Left ventricle myocardium inferior (tissue), 1 donor: ENCODE measurements around the gene GTPBP8. TPM values are rescaled to one million over a fixed set of nuclear protein-coding genes. Genes with fewer than 3 reads are reported as not detected.
"Not testable (repeated sequence)": the region's sequence is repeated elsewhere in the genome, so short reads cannot be mapped to it uniquely, and the experiment has no call there.

ENCODE experiments used
- DNase-seq: peaks from one replicate; pipeline ENCODE4 v3.0.0-alpha.2; 2020
- H3K27ac ChIP-seq: fragments of 200-600 bp; replicated peaks from 2 replicates; pipeline ENCODE4 v1.8.0; 2021
- H3K27me3 ChIP-seq: fragments of 200-600 bp; 2 replicates; pipeline ENCODE4 v1.8.0; 2021; ENCODE audit warnings: low read depth
- H3K36me3 ChIP-seq: fragments of 200-600 bp; 2 replicates; pipeline ENCODE4 v1.8.0; 2021
- H3K4me1 ChIP-seq: fragments of 200-600 bp; 2 replicates; pipeline ENCODE4 v1.8.0; 2021
- H3K4me3 ChIP-seq: fragments of 200-600 bp; 2 replicates; pipeline ENCODE4 v1.8.0; 2021; ENCODE audit warnings: mild to moderate bottlenecking, moderate library complexity
- H3K9me3 ChIP-seq: fragments of 200-600 bp; replicated peaks from 2 replicates; pipeline ENCODE4 v1.8.0; 2021
- intact Hi-C: fragments of 100-400 bp; cut with micrococcal nuclease; formaldehyde crosslinking; loops from one replicate; pipeline ENCODE4 v1.11.0; 2022
- total RNA-seq: library from RNA; stranded (reverse); fragmentation: NEBNext Ultra II Directional; extraction: Animal tissue kit (Norgen Biotek cat#: 25700); gene quantifications from one replicate; pipeline ENCODE4 v1.2.1, GENCODE V29; 2021
- TF ChIP-seq, protein P1 (sequence below): fragments of 200-600 bp; IDR thresholded peaks from 2 replicates; pipeline ENCODE4 v1.8.0; 2021; ENCODE audit warnings: antibody characterized with exemption, mild to moderate bottlenecking, borderline replicate concordance
- donor health status: DM: no; HTN: yes; CAD: no; lungs with severe emphysema.

Gene GTPBP8
- total RNA-seq, 1 donor from 2014 or later, result 28.5 TPM

DNA sequence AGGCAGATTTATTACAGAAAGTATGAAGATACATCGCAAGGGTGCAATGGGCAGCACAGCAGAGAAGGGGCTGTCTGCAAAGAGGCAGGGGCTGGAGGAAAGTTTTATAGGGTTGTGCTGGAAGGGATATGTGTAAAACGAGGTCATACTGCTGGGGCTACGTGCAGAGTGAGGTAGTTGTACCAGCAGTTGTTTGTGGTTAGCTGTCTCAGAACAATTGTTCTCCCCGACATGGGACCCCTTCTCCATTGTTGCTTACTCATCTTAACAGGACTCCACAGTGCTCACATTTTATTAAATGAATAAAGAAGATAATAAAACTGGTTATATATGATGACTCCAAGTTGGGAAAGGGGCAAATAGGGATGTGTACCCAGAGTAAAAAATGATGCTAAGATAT lies 49.4 kb downstream of the GTPBP8 start:
- H3K27ac ChIP-seq, result no peak overlapping the region
- no peak for DNase-seq
- H3K4me3 ChIP-seq, result no peak overlapping the region
- H3K36me3 ChIP-seq, result no peaks in the 10 kb centered on the region
- H3K27me3 ChIP-seq, result no peaks in the 10 kb centered on the region
- H3K9me3 ChIP-seq, result no peaks in the 10 kb centered on the region
- TF ChIP-seq, protein P1, sequence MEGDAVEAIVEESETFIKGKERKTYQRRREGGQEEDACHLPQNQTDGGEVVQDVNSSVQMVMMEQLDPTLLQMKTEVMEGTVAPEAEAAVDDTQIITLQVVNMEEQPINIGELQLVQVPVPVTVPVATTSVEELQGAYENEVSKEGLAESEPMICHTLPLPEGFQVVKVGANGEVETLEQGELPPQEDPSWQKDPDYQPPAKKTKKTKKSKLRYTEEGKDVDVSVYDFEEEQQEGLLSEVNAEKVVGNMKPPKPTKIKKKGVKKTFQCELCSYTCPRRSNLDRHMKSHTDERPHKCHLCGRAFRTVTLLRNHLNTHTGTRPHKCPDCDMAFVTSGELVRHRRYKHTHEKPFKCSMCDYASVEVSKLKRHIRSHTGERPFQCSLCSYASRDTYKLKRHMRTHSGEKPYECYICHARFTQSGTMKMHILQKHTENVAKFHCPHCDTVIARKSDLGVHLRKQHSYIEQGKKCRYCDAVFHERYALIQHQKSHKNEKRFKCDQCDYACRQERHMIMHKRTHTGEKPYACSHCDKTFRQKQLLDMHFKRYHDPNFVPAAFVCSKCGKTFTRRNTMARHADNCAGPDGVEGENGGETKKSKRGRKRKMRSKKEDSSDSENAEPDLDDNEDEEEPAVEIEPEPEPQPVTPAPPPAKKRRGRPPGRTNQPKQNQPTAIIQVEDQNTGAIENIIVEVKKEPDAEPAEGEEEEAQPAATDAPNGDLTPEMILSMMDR, result no peak
- intact Hi-C loops, result no loop called here
- no peaks in the 10 kb centered on the region for H3K4me1 ChIP-seq

DNA sequence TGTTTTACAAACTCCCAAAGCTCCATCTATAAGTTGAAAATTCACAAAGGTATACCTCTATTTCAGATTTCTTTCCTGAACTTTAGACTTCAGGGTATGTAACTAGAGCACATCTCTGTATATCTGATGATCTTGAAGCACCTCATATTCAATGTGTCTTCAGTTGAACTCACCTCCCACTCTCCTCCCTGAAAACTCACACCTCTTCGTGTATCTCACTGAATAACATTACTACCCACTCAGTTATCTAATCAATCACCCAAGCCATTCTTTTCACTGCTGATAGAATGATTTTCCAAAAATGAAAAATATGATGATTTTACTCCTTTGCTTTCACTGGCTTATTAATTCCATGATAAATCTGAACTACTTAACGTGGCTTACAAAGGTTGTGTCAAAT lies 52.9 kb downstream of the GTPBP8 start:
- DNase-seq, result no peak
- no peaks in the 10 kb centered on the region for H3K4me1 ChIP-seq
- intact Hi-C loops, result no loop called here
- no peaks in the 10 kb centered on the region for H3K27me3 ChIP-seq
- TF ChIP-seq, protein P1, result no peak
- H3K36me3 ChIP-seq, result no peaks in the 10 kb centered on the region
- H3K9me3 ChIP-seq, result no peaks in the 10 kb centered on the region
- H3K27ac ChIP-seq, result no peak overlapping the region
- no peak overlapping the region for H3K4me3 ChIP-seq

DNA sequence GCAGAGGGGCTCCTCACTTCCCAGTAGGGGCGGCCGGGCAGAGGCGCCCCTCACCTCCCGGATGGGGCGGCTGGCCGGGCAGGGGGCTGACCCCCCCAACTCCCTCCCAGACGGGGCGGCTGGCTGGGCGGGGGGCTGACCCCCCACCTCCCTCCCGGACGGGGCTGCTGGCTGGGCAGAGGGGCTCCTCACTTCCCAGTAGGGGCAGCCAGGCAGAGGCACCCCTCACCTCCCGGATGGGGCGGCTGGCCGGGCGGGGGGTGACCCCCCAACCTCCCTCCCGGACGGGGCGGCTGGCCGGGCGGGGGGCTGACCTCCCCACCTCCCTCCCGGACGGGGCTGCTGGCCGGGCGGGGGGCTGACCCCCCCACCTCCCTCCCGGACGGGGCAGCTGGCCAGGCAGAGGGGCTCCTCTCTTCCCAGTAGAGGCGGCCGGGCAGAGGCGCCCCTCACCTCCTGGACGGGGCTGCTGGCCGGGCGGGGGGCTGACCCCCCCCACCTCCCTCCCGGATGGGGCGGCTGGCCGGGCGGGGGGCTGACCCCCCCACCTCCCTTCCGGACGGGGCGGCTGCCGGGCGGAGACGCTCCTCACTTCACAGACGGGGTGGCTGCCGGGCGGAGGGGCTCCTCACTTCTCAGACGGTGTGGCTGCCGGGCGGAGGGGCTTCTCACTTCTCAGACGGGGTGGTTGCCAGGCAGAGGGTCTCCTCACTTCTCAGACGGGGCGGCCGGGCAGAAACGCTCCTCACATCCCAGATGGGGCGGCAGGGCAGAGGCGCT lies 55.6 kb downstream of the GTPBP8 start:
- intact Hi-C loops, H3K27me3 ChIP-seq, H3K4me3 ChIP-seq, DNase-seq, H3K9me3 ChIP-seq, H3K27ac ChIP-seq, H3K36me3 ChIP-seq, H3K4me1 ChIP-seq: not testable (repeated sequence)

DNA sequence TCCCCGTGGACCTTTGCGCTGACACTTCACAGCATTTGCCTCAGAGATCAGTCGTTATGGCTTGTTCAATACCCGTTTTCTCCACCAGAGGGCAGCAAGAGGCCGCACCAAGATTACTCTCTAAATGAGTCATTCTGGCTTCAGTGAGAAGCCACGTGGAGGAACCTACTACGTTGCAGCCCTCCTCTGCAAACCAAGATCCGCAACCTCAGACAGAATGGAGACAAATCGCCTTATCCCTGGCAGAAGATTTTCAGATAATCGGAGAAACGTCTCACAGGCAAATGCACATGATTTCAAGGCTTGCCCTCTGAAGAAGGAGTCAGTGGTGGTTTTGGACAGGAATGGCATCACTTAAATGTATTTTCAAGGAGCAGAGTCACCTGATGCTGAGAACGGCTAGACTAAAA lies 60.5 kb downstream of the GTPBP8 start:
- Histone ChIP-seq H3K4me3 (no peak overlapping the region), H3K36me3 (no peaks in the 10 kb centered on the region), H3K27me3 (no peaks in the 10 kb centered on the region), H3K9me3 (no peaks in the 10 kb centered on the region), H3K4me1 (peaks cover 6% of the 10 kb centered on the region), H3K27ac (no peak overlapping the region)
- intact Hi-C loops, result loop anchor here (2.0 to 10.0 kb wide), 2 partner anchors 83 to 237 kb away; no protein-coding TSS in a partner anchor
- TF ChIP-seq, protein P1, result peak; percentile 97
- DNase-seq, result peak; percentile 70

Other genes with a start within 250 kb of the GTPBP8 start
- gene CD200R1L, start 144.1 kb upstream of the GTPBP8 start, total RNA-seq, result not detected
- 0.82 TPM for gene CD200R1, start 15.9 kb upstream of the GTPBP8 start, total RNA-seq
- gene BOC, start 220.6 kb downstream of the GTPBP8 start, total RNA-seq, result 6.7 TPM